Neural cell (in vitro differentiated cells): ENCODE results near the gene AGTRAP. TPM values are rescaled to one million over a fixed set of nuclear protein-coding genes. Genes with fewer than 3 reads are reported as not detected.
A peak's percentile ranks its signal among the peaks of the same experiment; 100 is the strongest.

Source experiments
- H2AFZ ChIP-seq: fragments of 200-600, 300-800 bp; sonication (generic), shearing (Covaris generic); 2 replicates; pipeline ENCODE4 v1.6.0; 2014; ENCODE audit warnings: low read depth, mild to moderate bottlenecking, antibody characterized with exemption, low read length, moderate library complexity
- H3F3A ChIP-seq: fragments of 200-600 bp; shearing (Covaris generic); 2 replicates; pipeline ENCODE4 v1.6.1; 2016; ENCODE audit warnings: mild to moderate bottlenecking, moderate library complexity, mixed read lengths, antibody characterized with exemption, low read length; ENCODE audit not compliant: insufficient read depth, poor library complexity, severe bottlenecking
- H3K27ac ChIP-seq: fragments of 200-600, 300-800 bp; sonication (generic), shearing (Covaris generic); 2 replicates; pipeline ENCODE4 v1.5.1; 2014; ENCODE audit warnings: mild to moderate bottlenecking, low read length, moderate library complexity
- H3K27me3 ChIP-seq: fragments of 300-800, 200-600 bp; sonication (generic), shearing (Covaris generic); 2 replicates; pipeline ENCODE4 v1.6.0; 2014; ENCODE audit warnings: mild to moderate bottlenecking, low read depth, low read length, moderate library complexity; ENCODE audit not compliant: insufficient read depth
- H3K36me3 ChIP-seq: fragments of 300-800, 200-600 bp; sonication (generic), shearing (Covaris generic); 2 replicates; pipeline ENCODE4 v1.5.1; 2014; ENCODE audit warnings: mild to moderate bottlenecking, antibody characterized with exemption, low read length, moderate library complexity; ENCODE audit not compliant: insufficient read depth
- H3K4me2 ChIP-seq: fragments of 300-800, 200-600 bp; sonication (generic), shearing (Covaris generic); 2 replicates; pipeline ENCODE4 v1.6.0; 2014; ENCODE audit warnings: mild to moderate bottlenecking, low read length
- H3K4me3 ChIP-seq: fragments of 300-800, 200-600 bp; sonication (generic), shearing (Covaris generic); 2 replicates; pipeline ENCODE4 v1.5.1; 2014; ENCODE audit warnings: mild to moderate bottlenecking, low read length, moderate library complexity
- H3K79me2 ChIP-seq: fragments of 200-600 bp; shearing (Covaris generic); replicated peaks from 2 replicates; pipeline ENCODE4 v1.6.0; 2014; ENCODE audit warnings: mild to moderate bottlenecking, low read length, moderate library complexity; ENCODE audit not compliant: insufficient read depth
- H3K9ac ChIP-seq: fragments of 300-800, 200-600 bp; sonication (generic), shearing (Covaris generic); 2 replicates; pipeline ENCODE4 v1.6.1; 2016; ENCODE audit warnings: mild to moderate bottlenecking, low read length, mixed read lengths
- H3K9me2 ChIP-seq: fragments of 200-600 bp; shearing (Covaris generic); 2 replicates; pipeline ENCODE4 v1.6.1; 2016; ENCODE audit warnings: mild to moderate bottlenecking, low read length, mixed read lengths; ENCODE audit not compliant: insufficient read depth
- H3K9me3 ChIP-seq: fragments of 200-600, 300-800 bp; sonication (generic), shearing (Covaris generic); 2 replicates; pipeline ENCODE4 v1.6.1; 2016; ENCODE audit warnings: mild to moderate bottlenecking, mixed run types, low read length, moderate library complexity, mixed read lengths
- H4K20me1 ChIP-seq: fragments of 200-600 bp; shearing (Covaris generic); 2 replicates; pipeline ENCODE4 v1.6.1; 2016; ENCODE audit warnings: mild to moderate bottlenecking, mixed run types; ENCODE audit not compliant: insufficient read depth
- EP300 ChIP-seq: fragments of 450-650 bp; conservative IDR thresholded peaks from 2 replicates; pipeline ENCODE4 v1.6.1; 2014; ENCODE audit warnings: antibody characterized with exemption, mild to moderate bottlenecking, moderate library complexity; ENCODE audit not compliant: poor library complexity, severe bottlenecking
- EZH2 ChIP-seq: fragments of 200-600, 300-800 bp; shearing (Covaris generic), sonication (generic); IDR thresholded peaks from 2 replicates; pipeline ENCODE4 v1.6.1; 2014; ENCODE audit warnings: antibody characterized with exemption, low read length, borderline replicate concordance, mild to moderate bottlenecking; ENCODE audit not compliant: insufficient read depth, poor library complexity, severe bottlenecking
- MXI1 ChIP-seq: fragments of 450-650 bp; conservative IDR thresholded peaks from 2 replicates; pipeline ENCODE4 v1.6.1; 2014; ENCODE audit warnings: antibody characterized with exemption, mild to moderate bottlenecking; ENCODE audit not compliant: poor library complexity, severe bottlenecking
- POLR2AphosphoS5 ChIP-seq: IDR thresholded peaks from 2 replicates; pipeline ENCODE4 v1.6.1; 2012
- RAD21 ChIP-seq: fragments of 450-650 bp; conservative IDR thresholded peaks from 2 replicates; pipeline ENCODE4 v1.6.1; 2014; ENCODE audit warnings: antibody characterized with exemption, mild to moderate bottlenecking, moderate library complexity
- SMC3 ChIP-seq: fragments of 450-650 bp; conservative IDR thresholded peaks from 2 replicates; pipeline ENCODE4 v1.6.1; 2014; ENCODE audit warnings: antibody characterized with exemption, mild to moderate bottlenecking, moderate library complexity; ENCODE audit not compliant: poor library complexity
- TAF1 ChIP-seq: IDR thresholded peaks from 2 replicates; pipeline ENCODE4 v1.6.1; 2012; ENCODE audit warnings: low read depth
- polyA plus RNA-seq: library from polyadenylated mRNA; depleted of rRNA; stranded (reverse); fragments of >200 nt; gene quantifications from 2 replicates; pipeline ENCODE4 v1.2.3, GENCODE V29; 2014
- TF ChIP-seq, protein P1 (sequence below): fragments of 450-650 bp; IDR thresholded peaks from 2 replicates; pipeline ENCODE4 v1.5.1; 2014; ENCODE audit warnings: antibody characterized with exemption, mild to moderate bottlenecking, moderate library complexity; ENCODE audit not compliant: poor library complexity, severe bottlenecking
- TF ChIP-seq, protein P2 (sequence below): IDR thresholded peaks from 2 replicates; pipeline ENCODE4 v1.6.1; 2012; ENCODE audit warnings: borderline replicate concordance

The AGTRAP gene
- polyA plus RNA-seq, 1 donor from 2014 or later, result 4.4 TPM

DNA sequence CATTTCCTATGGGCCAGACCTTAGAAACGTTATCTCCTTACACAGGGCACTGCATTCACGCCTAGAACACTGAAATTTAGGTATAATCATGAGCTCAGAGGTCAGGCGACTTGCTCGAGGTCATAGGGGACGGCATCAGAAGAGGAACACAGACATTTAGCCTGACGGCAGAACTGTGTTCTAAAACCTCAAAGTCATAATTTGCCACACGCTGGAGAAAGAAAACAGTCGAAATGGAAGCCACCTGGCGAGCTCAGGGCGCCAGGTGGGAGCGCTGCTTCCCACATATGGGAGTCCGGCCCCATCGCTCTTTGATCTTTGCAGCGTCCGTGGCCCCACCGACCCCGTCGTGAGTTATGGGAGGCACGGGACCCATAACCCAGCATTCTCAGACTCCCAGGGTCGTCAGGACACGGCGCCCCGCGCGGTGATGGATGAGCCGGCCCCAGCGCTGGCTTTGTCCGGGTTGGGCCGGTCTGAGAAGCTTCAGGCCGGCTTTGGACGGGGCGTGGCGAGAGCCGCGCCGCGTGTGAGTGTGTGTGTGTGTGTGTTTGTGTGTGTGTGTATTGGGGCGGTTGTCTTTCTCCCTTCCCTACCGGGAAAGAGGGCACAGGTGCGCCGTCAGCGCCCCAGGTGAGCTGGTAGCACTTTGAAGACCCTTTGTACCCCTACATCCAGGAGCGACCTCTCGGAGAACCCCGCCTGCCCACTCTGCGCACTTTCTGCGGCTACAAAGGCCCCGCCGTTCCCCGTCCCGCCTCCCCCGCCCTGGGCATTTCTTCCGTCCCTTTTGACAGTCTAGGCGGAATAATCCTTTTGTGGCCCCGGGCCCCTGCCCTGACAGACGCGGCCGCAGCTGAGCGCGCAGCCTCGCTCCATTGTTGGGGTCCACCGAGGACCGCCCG lies 45.3 kb upstream of the AGTRAP start:
- H4K20me1 ChIP-seq, result no peaks in the 10 kb centered on the region
- no peaks in the 10 kb centered on the region for H3K9me2 ChIP-seq
- H3K9me3 ChIP-seq, result no peaks in the 10 kb centered on the region
- no peaks in the 10 kb centered on the region for H3K27me3 ChIP-seq
- peak overlapping the region; percentile 89 for H3K4me2 ChIP-seq
- TF ChIP-seq TAF1 (no peak), EZH2 (no peak), MXI1 (peak; percentile 2), RAD21 (no peak), SMC3 (no peak), POLR2AphosphoS5 (no peak), EP300 (no peak)
- TF ChIP-seq, protein P1, sequence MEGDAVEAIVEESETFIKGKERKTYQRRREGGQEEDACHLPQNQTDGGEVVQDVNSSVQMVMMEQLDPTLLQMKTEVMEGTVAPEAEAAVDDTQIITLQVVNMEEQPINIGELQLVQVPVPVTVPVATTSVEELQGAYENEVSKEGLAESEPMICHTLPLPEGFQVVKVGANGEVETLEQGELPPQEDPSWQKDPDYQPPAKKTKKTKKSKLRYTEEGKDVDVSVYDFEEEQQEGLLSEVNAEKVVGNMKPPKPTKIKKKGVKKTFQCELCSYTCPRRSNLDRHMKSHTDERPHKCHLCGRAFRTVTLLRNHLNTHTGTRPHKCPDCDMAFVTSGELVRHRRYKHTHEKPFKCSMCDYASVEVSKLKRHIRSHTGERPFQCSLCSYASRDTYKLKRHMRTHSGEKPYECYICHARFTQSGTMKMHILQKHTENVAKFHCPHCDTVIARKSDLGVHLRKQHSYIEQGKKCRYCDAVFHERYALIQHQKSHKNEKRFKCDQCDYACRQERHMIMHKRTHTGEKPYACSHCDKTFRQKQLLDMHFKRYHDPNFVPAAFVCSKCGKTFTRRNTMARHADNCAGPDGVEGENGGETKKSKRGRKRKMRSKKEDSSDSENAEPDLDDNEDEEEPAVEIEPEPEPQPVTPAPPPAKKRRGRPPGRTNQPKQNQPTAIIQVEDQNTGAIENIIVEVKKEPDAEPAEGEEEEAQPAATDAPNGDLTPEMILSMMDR, result peak; percentile 42
- TF ChIP-seq, protein P2, sequence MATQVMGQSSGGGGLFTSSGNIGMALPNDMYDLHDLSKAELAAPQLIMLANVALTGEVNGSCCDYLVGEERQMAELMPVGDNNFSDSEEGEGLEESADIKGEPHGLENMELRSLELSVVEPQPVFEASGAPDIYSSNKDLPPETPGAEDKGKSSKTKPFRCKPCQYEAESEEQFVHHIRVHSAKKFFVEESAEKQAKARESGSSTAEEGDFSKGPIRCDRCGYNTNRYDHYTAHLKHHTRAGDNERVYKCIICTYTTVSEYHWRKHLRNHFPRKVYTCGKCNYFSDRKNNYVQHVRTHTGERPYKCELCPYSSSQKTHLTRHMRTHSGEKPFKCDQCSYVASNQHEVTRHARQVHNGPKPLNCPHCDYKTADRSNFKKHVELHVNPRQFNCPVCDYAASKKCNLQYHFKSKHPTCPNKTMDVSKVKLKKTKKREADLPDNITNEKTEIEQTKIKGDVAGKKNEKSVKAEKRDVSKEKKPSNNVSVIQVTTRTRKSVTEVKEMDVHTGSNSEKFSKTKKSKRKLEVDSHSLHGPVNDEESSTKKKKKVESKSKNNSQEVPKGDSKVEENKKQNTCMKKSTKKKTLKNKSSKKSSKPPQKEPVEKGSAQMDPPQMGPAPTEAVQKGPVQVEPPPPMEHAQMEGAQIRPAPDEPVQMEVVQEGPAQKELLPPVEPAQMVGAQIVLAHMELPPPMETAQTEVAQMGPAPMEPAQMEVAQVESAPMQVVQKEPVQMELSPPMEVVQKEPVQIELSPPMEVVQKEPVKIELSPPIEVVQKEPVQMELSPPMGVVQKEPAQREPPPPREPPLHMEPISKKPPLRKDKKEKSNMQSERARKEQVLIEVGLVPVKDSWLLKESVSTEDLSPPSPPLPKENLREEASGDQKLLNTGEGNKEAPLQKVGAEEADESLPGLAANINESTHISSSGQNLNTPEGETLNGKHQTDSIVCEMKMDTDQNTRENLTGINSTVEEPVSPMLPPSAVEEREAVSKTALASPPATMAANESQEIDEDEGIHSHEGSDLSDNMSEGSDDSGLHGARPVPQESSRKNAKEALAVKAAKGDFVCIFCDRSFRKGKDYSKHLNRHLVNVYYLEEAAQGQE, result no peak
- peak overlapping the region; percentile 78 for H3K27ac ChIP-seq
- peak overlapping the region; percentile 83 for H2AFZ ChIP-seq
- H3K4me3 ChIP-seq, result peak overlapping the region; percentile 88
- H3K36me3 ChIP-seq, result no peaks in the 10 kb centered on the region
- H3K79me2 ChIP-seq, result peaks cover 37% of the 10 kb centered on the region
- H3K9ac ChIP-seq, result peak overlapping the region; percentile 90
- no peaks in the 10 kb centered on the region for H3F3A ChIP-seq

DNA sequence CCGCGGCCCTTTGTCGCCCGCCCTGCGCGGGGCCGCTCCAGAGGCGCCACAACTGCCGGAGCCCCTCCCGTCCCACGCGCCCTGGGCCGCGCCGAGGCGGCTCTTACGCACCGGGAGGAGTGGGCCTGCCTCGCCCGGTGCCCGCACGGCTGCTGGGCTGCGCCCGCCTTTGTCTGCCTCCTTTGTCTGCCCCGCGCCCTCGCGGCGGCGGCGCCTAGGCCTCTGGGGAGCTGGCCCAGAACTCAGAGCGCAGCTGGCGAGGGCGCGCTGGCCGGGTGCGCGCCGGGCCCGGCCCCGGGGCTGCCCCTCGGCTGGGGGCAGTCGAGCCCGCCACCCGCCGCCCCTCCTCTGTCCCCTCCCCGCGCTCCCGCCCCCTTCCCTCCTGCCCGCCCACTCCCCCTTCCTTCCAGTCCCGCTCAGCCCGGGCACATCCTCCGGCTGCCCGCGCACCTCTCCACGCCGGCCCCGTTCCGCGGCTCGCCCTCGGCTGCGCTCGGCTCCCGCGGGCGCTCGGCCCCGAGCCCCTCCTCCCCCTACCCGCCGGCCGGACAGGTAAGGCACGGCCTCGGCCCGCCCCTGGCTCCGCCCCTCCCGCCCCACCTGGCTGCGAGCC lies 44.5 kb upstream of the AGTRAP start, which contains the start of gene DRAXIN:
TSS of gene DRAXIN (plus strand) at position 409 of the 613 bp plus-strand sequence. CDS start 14,549 bp downstream, outside the sequence.
- Histone ChIP-seq H3K27me3 (no peaks in the 10 kb centered on the region), H3K36me3 (no peaks in the 10 kb centered on the region), H4K20me1 (no peaks in the 10 kb centered on the region), H2AFZ (peak within 1 kb of the TSS; percentile 83), H3K4me3 (peak within 1 kb of the TSS; percentile 88), H3K79me2 (peaks cover 30% of the 10 kb centered on the region), H3K9ac (peak within 1 kb of the TSS; percentile 90), H3K4me2 (peak within 1 kb of the TSS; percentile 89), H3K27ac (peak within 1 kb of the TSS; percentile 78), H3K9me2 (no peaks in the 10 kb centered on the region), H3K9me3 (no peaks in the 10 kb centered on the region), H3F3A (no peaks in the 10 kb centered on the region)
- TF ChIP-seq POLR2AphosphoS5 (peak; percentile 68), EZH2 (no peak), TAF1 (no peak), SMC3 (no peak), RAD21 (no peak), EP300 (no peak), MXI1 (peak; percentile 40)
- TF ChIP-seq, protein P2, result no peak
- TF ChIP-seq, protein P1, result no peak
